HepG2 (cell line): Measurements from ENCODE around the gene INTS1.

Experiments
- DPF2 ChIP-seq: sonication (generic); formaldehyde crosslinking; IDR thresholded peaks from 2 replicates; pipeline ENCODE4 v1.4.0; 2020; ENCODE audit warnings: mild to moderate bottlenecking, low read depth, missing genetic modification reagents, borderline replicate concordance
- FOSL2 ChIP-seq: sonication (generic); formaldehyde crosslinking; IDR thresholded peaks from 2 replicates; pipeline ENCODE4 v1.4.0; 2020; ENCODE audit warnings: missing genetic modification reagents
- FOXM1 ChIP-seq: sonication (generic); formaldehyde crosslinking; IDR thresholded peaks from 2 replicates; pipeline ENCODE4 v1.5.0; 2020; ENCODE audit warnings: missing genetic modification reagents
- KAT7 ChIP-seq: IDR thresholded peaks from 2 replicates; pipeline ENCODE4 v1.6.1; 2018; ENCODE audit warnings: borderline replicate concordance, missing compliant biosample characterization
- NR2C2 ChIP-seq: sonication (generic); formaldehyde crosslinking; IDR thresholded peaks from 2 replicates; pipeline ENCODE4 v1.4.0; 2020; ENCODE audit warnings: missing genetic modification reagents, mild to moderate bottlenecking, moderate library complexity, borderline replicate concordance
- POLR2A ChIP-seq, 2 experiments: IDR thresholded peaks; 2 replicates each; pipeline ENCODE4 v1.6.1; 2011; ENCODE audit warnings: low read depth in 2 of 2, low read length in 2 of 2, mild to moderate bottlenecking in 1 of 2, moderate library complexity in 1 of 2; ENCODE audit not compliant: insufficient read depth in 1 of 2
- POLR2AphosphoS5 ChIP-seq: IDR thresholded peaks from 2 replicates; pipeline ENCODE4 v1.6.1; 2012; ENCODE audit warnings: low read depth, low read length
- TAF15 ChIP-seq: fragments of 200-400 bp; formaldehyde crosslinking; IDR thresholded peaks from one replicate; pipeline ENCODE4 v1.6.1; 2018; ENCODE audit warnings: mild to moderate bottlenecking, low read depth, low read length; ENCODE audit not compliant: poor library complexity, severe bottlenecking

DNA sequence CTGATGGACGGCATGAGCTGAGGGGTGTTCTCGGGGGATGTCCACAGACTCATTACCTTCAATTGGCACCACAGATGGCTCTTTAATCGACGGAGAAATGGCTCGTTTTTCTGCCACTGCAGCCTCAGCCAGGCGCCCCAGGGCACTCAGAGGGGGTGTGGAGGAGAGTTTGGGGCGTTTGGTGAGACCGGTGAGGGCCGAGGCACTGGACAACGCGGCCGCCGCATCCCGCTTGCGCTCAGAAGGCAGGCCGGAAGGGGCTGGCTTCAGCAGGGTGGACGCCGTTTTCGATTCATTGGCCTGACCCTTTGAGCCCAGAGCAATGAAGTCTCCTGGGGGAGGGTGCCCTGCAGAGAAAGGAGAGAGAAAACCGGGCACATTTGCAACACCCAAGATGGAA, 1.3 kb downstream of the INTS1 start:
- TF ChIP-seq POLR2AphosphoS5 (no peak), POLR2A (IDR thresholded peaks at IDR 0.05; ENCODE audit: insufficient read depth in 1 of 2, low read depth in 2 of 2, low read length in 2 of 2) (no peak), FOSL2 (CRISPR knock-in tag) (no peak), DPF2 (no peak), KAT7 (CRISPR knock-in tag) (no peak), NR2C2 (no peak), FOXM1 (no peak), TAF15 (no peak)
